UCSD-AML1 (cell line): ENCODE data around the gene TRIM8.
"Not testable (repeated sequence)": the region's sequence is repeated elsewhere in the genome, so short reads cannot be mapped to it uniquely, and the experiment has no call there.

Experiments used
- DNase-seq: peaks from one replicate; lab custom pipeline; 2025; ENCODE audit not compliant: unreplicated experiment; lab: John Stamatoyannopoulos, UW

TRIM8 gene

DNA sequence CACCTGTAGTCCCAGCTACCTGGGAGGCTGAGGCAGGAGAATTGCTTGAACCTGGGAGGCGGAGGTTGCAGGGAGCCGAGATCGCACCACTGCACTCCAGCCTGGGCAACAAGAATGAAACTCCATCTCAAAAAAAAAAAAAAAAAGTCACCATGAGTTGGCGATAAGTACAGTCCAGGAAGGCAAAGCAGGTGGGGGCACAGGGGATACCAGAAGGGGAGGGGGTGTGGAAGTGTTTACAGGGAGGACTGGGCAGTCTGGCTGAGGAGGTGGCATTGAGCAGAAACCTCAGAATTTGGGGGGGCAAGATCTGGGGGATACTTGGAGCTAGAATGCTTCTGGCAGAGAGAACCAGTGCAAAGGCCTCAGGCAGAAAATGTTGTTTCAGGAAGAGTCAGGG is 23.1 kb downstream of the TRIM8 start:
- not testable (repeated sequence) for DNase-seq

GRCh38 chr10:102668326-102669107 is 24.2 kb downstream of the TRIM8 start:
- DNase-seq, result no peak

DNA sequence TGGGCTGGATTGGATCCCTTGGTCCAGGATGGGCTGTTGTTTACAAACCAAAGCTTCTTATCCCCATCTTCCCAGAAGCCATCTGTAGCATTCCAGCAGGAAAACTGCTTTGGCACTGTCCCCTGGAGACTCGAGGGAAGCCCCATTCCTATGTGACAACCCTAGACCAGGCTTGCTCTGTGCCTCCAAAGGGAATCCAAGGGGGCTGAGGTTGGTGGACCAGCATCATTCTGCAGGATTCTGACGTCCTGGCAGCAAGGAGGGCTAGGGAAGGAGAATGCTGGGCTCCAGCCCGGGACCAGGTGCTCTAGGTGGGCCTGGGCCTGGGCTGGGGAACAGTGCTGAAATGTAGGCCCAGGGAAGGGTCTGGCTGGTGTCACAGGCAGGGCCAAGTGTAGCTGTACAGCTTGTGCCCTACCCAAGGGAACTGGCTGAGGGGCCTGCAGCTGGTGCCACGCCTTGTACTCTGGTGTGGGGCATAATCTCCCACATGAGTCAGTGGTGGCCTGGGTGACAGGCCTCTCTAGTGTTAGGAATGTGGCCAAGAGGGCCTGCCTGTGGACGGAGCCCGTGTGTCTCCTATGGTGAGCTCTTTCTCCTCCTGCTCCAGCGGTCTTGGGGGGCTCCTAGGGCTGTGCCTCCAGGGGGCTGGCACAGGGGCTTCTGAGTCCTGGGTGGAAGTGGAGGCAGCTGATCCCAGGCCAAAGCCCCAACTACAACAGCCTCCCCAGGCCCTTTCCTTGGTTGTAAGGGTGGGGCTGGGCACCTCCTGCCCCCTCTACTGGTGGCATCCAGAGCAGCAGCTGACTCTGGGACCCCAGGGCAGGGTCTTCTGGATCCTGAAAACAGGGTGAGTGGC is 25.2 kb downstream of the TRIM8 start:
- peak; percentile 33 for DNase-seq

DNA sequence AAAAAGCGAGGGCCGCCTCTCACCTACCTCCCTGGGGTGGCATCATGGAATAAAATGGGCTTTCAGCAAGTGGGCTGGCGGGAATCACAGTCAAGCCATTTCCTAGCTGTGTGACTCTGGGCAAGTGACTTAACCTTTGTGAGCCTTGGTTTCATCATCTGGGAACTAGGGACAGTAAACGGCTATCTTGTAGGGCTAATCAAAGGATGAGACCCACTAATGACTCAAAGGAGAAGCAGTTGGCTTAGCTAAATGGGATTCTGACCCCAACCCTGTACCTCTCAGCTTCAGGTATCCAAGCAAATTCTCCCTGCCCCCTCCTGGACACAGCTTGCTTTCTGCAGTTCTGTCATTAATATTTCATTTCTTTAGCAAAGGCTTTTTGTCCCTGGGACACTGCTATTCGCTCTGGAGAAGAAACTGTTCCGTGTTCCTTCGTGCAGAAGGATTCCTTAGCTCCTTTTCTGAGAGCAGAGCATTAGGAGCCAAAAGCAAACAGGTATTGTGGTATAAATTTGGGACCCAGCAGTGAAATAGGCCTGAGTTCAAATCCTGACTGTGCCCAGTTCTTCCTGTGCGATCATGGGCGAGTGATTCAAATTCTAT is 25.9 kb downstream of the TRIM8 start:
- DNase-seq, result no peak

DNA sequence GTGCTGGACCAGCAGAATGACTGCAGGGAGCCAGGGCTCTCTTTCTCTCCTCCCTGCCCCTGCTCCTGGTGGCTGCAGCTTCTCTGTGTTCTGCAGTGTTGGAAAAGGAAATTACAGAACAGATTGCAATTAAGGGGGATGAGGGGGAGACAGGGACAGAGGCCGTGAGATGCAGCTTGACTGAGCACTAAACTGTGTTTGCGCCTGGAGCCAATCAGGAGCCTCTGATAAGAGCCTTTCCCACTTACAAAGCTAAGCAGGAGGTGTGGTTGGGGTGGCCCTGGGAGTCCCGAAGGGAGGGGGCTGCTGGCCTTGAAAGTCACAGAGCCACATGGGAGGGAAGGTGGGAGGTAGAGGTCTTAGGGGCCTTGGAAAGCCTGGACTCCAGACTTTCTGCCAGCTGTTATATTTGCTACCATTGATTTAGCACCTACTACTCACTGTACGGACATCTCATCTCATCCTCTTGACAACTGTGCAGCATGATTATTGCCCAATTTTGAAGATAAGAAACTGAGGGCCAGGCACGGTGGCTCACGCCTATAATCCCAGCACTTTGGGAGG is 26.7 kb downstream of the TRIM8 start:
- no peak for DNase-seq

DNA sequence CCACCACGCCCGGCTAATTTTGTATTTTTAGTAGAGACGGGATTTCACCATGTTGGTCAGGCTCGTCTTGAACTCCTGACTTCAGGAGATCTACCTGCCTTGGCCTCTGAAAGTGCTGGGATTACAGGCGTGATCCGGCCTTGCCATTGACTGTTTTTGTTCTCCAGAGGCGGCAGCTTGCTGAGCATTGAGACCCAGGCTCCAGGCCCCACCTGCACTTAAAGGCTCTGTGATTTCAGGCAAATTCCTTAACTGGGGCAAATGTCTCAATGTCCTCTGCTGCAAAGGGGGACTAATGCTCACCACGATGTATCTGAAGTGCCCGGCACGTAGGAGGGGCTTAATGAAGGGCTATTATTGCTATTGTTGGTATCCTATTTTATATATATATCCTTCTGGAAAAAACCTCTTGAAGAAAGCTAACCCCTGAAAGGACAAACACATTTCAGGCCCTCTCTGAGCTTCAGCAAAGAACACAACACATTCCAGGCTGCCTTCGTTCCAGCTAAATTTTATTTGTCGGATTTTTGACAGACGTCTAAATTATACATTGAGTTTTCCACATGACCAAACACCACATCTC is 29.0 kb downstream of the TRIM8 start:
- DNase-seq, result no peak

GRCh38 chr10:102673819-102674511 is 29.7 kb downstream of the TRIM8 start:
- peak; percentile 85 for DNase-seq

GRCh38 chr10:102674566-102674965 is 30.3 kb downstream of the TRIM8 start:
- no peak for DNase-seq

DNA sequence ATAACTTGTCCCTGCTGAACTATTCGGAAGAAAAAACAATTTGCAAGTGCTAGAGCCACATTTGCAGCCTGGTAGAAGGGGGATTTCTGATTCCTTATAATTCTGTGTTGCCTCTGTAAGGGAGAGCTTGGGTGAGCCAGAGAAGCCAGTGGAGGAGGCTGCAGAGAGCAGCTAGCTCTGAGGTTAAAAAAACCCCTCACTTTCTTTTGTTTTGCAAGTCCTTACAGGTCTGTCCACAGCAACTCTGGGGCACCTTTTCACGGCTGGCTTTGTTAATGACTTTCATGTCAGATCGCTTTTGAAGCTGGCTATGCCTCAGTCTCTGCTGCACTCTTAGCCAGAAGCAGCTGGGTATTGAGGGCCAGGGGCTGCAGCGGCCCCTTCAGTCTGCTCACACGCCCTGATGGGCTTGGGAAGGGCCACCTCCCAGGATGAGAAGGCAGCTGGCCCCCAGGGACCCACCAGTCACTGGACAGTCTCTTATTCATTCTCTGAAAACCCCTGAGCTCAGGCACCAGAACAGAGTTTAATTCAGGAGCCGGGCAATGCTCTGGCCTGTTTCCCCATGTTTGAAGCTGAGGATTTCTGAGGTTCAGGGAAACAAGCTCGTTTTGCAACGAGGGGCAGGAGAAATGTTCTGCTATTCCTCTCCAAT is 30.9 kb downstream of the TRIM8 start:
- no peak for DNase-seq

DNA sequence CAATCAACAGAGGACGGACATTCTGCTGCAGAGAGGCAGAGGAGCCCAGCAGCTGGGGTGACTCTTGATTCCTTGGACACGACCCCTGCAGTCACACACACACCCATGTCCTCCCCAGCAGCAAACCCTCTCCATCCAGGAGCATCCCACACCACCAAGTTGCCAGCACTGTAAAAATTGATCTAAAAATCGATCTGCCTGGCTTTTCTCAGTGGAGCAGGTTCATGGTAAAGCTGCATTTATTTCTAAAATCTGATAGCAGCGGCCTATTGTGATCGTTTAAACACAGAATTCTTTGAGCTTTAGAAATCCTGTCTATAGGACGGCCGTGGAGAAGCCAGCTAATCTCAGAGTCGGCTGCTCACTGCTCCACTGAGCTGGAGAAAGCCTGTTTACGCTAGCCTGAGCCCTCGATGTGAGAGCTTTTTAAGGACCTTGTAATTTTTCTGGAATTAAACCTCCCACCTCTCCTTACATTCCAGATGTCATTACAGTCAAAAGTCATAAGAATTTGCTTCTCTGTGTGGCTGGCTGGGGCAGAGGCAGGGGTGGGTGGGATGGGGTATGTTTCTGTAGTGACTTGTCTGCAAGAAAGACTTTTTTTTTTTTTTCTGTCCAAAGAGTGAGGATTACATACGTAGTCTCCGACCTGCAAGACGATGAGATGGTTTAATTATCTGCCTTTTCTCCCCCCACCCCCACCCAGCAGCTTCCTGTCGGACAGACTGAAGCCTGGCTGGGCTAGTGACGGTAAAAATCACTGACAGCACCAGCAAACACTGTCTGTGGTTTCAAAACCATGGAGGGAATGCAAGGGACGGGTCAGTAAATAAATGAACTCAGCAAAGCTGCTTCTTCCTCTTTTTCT is 31.6 kb downstream of the TRIM8 start:
- DNase-seq, result peak; percentile 47

- no peak for DNase-seq
These were observed 32.4 kb downstream of the TRIM8 start for GRCh38 chr10:102676534-102677315.

DNA sequence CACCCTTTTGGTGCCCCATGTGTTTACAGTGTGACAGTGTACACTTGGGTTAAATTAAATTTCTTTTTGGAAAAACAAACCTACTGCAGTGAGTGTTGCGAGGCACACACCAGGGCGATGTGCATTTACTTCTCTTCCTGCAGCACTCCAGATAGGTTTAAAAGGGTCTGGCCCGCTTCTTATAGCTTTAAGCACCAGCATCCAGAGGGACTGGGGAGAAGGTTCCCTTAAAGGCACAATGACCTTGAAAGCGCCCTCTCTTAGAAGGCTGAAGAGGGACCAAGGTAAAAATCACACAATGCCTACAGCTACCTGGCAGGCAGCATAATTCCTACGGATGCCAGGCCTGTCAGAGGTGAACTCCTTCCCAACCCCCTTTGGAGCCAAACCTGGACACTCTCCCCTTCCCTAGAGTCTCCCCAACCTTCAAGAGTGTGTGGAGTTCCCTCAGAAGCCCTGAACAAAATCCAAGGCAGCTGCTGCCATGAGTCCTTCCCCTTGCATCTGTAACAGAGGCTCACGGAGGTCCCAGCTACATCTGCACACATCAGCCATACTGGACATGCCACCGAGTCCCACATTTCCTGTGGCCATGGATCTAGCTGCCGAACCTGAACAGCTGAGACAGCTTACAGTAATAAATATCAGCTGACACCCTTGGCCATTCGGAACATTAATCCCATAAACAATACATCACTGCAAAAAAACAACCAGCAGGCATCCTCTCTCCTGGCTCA is 33.2 kb downstream of the TRIM8 start:
- DNase-seq, result no peak

DNA sequence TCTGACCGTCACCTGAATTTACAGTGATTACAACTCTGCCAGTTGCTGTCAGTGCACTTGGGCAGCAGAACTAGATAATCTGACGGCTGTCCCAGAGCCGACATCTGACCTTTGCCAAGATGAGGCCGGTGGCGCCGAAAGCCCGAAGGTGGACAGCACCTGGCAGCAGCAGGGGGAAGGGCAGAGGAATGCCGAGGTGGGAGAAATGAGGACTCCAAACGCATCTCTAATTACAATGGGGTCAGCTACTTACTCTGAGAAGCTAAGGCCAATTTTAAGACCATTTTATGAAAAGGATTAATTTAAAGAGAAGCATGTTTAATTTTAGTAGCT is 33.8 kb downstream of the TRIM8 start:
- DNase-seq, result no peak

- DNase-seq, result peak; percentile 58
These were observed 34.6 kb downstream of the TRIM8 start for GRCh38 chr10:102678842-102679289.

GRCh38 chr10:102679596-102679995 is 35.3 kb downstream of the TRIM8 start:
- DNase-seq, result no peak

DNA sequence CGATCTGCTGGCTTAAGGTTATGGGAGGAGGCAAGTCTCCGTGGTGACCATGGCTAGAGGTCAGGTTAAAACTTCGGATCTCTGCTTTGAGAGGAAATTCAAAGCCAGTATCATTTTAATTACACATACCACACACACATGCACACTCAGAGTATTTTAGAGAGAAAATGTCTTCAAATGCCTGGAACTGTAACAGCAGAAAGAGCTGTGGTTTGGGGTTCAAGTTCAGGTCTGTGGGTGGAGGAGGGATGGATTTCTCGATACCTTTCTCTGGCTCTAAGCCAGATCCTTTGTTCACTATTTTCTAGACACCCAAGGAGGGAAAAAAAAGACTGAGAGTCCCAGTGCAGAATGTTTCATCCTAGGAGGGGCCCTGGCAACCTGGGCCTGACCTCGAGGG is 37.4 kb downstream of the TRIM8 start:
- DNase-seq, result no peak

DNA sequence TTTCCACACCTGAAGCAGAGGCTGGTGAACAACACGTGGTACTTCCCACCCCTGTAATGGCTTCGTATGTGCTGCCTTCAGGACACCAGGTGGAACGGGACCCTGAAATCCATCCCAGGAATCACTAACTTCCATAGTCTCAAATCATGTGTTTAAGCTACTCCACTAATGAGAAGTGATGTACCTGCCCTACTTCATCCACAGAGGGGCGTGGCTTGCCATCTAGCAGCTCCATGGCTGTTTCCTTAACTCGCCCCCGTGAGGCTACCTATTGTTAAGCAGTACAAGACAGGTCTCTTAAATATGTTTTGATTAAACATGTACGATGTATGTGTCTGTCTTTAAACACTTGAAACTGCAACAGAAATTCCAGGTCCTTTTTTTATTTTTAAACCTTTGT is 38.1 kb downstream of the TRIM8 start:
- DNase-seq, result no peak

- DNase-seq, result no peak
These were observed 38.7 kb downstream of the TRIM8 start for GRCh38 chr10:102682981-102683380.
